Right atrium auricular region (tissue), 2 donors: Measurements from ENCODE around the gene ZBTB16. TPM values are rescaled to one million over a fixed set of nuclear protein-coding genes. Genes with fewer than 3 reads are reported as not detected.
A peak's percentile ranks its signal among the peaks of the same experiment; 100 is the strongest.

ENCODE experiments used
- DNase-seq: peaks from one replicate; pipeline ENCODE4 v3.0.0-alpha.2; 2019; ENCODE audit warnings: low spot score
- H3K27ac ChIP-seq, 2 donors: fragments of 200-600 bp; sonication (generic); 1 replicate in 1 of 2; 2 replicates in 1 of 2; pipeline ENCODE4 v1.5.1; 2016 to 2019
- H3K27me3 ChIP-seq, 2 donors: fragments of 200-600 bp; sonication (generic); one replicate each; pipeline versions ENCODE4 v1.5.1 to v1.6.0; 2017 to 2019
- H3K36me3 ChIP-seq: fragments of 200-600 bp; sonication (generic); one replicate; pipeline ENCODE4 v1.5.1; 2016
- H3K4me1 ChIP-seq, 2 donors: fragments of 200-600 bp; sonication (generic); one replicate each; pipeline versions ENCODE4 v1.5.1 to v1.6.0; 2017 to 2019
- H3K4me3 ChIP-seq, 2 donors: fragments of 200-600 bp; sonication (generic); 1 replicate in 1 of 2; 2 replicates in 1 of 2; pipeline ENCODE4 v1.5.1; 2017 to 2019; ENCODE audit warnings: mild to moderate bottlenecking in 1 of 2, moderate library complexity in 1 of 2
- H3K9me3 ChIP-seq, 2 donors: fragments of 200-600 bp; sonication (generic); one replicate each; pipeline ENCODE4 v1.5.1; 2019
- total RNA-seq, 2 donors: library from RNA; depleted of rRNA; stranded (reverse); fragments of >200 nt; gene quantifications; one replicate each; pipeline ENCODE4 v1.1.0, GENCODE V29; 2016
- TF ChIP-seq, protein P1 (sequence below), 2 donors: fragments of 200-600 bp; sonication (generic); IDR thresholded peaks; one replicate each; pipeline ENCODE4 v1.5.1; 2019; ENCODE audit warnings: antibody characterized with exemption in 2 of 2

Gene ZBTB16
- total RNA-seq, 2 donors from 2014 or later, result 65.5 to 101 TPM

DNA sequence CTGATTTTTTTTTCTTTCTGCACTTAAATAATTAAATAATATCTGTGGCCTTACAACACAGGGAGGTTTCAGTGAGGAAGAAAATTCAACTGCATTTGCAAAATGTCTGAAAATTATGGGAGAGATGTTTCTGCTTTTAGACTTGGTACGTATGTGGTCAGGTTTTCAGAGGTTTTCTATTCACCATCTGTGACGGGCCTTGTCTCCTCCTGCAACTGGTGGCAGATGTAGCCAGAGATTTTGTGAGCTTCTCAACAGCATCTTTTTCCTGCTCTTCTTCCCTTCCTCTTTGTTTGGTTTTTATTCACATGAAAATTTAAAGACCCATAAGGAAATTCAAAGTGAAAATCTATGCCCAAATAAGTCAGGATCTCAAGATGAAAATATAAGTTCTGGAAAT, 38.3 kb downstream of the ZBTB16 start:
- Histone ChIP-seq H3K4me1 (peaks cover 0 to 92% of the 10 kb centered on the region in 2 donors), H3K27me3 (no peaks in the 10 kb centered on the region), H3K4me3 (no peak overlapping the region), H3K36me3 (peaks cover 15% of the 10 kb centered on the region), H3K27ac (no peak overlapping the region), H3K9me3 (no peaks in the 10 kb centered on the region)
- TF ChIP-seq, protein P1, sequence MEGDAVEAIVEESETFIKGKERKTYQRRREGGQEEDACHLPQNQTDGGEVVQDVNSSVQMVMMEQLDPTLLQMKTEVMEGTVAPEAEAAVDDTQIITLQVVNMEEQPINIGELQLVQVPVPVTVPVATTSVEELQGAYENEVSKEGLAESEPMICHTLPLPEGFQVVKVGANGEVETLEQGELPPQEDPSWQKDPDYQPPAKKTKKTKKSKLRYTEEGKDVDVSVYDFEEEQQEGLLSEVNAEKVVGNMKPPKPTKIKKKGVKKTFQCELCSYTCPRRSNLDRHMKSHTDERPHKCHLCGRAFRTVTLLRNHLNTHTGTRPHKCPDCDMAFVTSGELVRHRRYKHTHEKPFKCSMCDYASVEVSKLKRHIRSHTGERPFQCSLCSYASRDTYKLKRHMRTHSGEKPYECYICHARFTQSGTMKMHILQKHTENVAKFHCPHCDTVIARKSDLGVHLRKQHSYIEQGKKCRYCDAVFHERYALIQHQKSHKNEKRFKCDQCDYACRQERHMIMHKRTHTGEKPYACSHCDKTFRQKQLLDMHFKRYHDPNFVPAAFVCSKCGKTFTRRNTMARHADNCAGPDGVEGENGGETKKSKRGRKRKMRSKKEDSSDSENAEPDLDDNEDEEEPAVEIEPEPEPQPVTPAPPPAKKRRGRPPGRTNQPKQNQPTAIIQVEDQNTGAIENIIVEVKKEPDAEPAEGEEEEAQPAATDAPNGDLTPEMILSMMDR (IDR thresholded peaks at IDR 0.05), result no peak
- no peak for DNase-seq

GRCh38 chr11:114098927-114099326, 39.4 kb downstream of the ZBTB16 start:
- TF ChIP-seq, protein P1 (IDR thresholded peaks at IDR 0.05), result no peak
- Histone ChIP-seq H3K27me3 (no peaks in the 10 kb centered on the region), H3K9me3 (no peaks in the 10 kb centered on the region), H3K27ac (peak overlapping the region in 1 of 2 donors; percentile 40), H3K36me3 (peaks cover 7% of the 10 kb centered on the region), H3K4me3 (no peak overlapping the region), H3K4me1 (peaks cover 0 to 92% of the 10 kb centered on the region in 2 donors)
- DNase-seq, result no peak

- Histone ChIP-seq H3K27me3 (no peaks in the 10 kb centered on the region), H3K4me3 (no peak overlapping the region), H3K4me1 (peaks cover 0 to 94% of the 10 kb centered on the region in 2 donors), H3K36me3 (peaks cover 7% of the 10 kb centered on the region), H3K9me3 (no peaks in the 10 kb centered on the region), H3K27ac (peak overlapping the region in 1 of 2 donors; percentile 40)
- TF ChIP-seq, protein P1 (IDR thresholded peaks at IDR 0.05), result no peak
- DNase-seq, result no peak
These were observed 40.1 kb downstream of the ZBTB16 start for GRCh38 chr11:114099392-114100178.

DNA sequence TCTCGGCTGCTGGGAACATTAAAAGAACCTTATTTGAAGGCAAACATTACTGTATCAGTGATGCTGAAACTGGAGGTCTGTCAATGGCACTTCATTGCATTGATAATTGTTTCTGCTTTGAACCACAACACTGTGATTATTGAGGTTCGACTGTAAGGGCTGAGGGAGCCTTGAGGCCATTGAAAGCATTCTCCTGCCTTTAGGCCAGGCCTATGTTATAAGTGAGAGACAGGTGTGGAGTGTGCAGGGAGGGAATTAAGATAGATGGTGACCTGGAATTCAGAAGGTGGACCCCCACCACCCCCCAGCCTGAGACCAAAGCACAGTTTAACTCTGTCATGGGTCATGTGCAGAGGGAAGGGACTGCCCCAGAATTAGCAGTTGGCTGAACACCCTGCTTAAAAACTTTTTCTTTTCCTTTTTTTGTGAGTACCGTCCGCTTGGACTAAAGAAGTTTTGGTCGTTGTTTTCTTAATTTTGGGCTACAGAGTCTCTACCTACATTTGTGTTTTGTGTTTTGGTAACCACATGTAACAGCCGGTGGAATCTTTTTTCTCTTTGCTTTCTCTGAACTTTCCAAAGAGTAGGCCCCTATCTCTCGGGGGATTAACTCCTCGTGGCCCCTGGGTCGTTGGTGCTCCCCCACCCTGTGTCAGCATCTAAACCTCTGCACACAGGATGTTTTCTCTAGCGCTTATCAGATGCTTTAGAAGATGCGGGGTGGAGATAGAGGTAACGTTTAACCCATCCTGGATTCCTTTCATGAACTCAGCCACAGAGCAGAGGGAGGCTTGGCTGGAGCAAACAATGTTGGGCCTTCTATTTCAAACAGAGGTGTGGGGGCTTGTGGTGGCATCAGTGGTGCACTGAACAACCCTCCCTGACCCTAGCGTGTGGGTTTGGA, 43.7 kb downstream of the ZBTB16 start:
- Histone ChIP-seq H3K27me3 (no peaks in the 10 kb centered on the region), H3K36me3 (peaks cover 24% of the 10 kb centered on the region), H3K9me3 (no peaks in the 10 kb centered on the region), H3K27ac (peak overlapping the region in 1 of 2 donors; percentile 26), H3K4me1 (peaks cover 0 to 94% of the 10 kb centered on the region in 2 donors), H3K4me3 (no peak overlapping the region)
- TF ChIP-seq, protein P1 (IDR thresholded peaks at IDR 0.05), result no peak
- DNase-seq, result no peak

GRCh38 chr11:114105611-114106010, 46.1 kb downstream of the ZBTB16 start:
- TF ChIP-seq, protein P1 (IDR thresholded peaks at IDR 0.05), result no peak
- Histone ChIP-seq H3K4me1 (peaks cover 0 to 98% of the 10 kb centered on the region in 2 donors), H3K9me3 (no peaks in the 10 kb centered on the region), H3K27me3 (no peaks in the 10 kb centered on the region), H3K4me3 (no peak overlapping the region), H3K36me3 (peaks cover 24% of the 10 kb centered on the region), H3K27ac (peak overlapping the region in 1 of 2 donors; percentile 26)
- DNase-seq, result no peak
